GM12878 (cell line): ENCODE data around the gene CTBP1. TPM values are rescaled to one million over a fixed set of nuclear protein-coding genes. Genes with fewer than 3 reads are reported as not detected.

ENCODE experiments used
- ATAC-seq: fragments of 200-7000 bp; cut with Tn5 transposase; 3 replicates; pipeline ENCODE4 v1.9.1; 2020; ENCODE audit warnings: mild to moderate bottlenecking, moderate library complexity
- BruUV-seq: library from RNA; stranded (reverse); fragments of 400-500 nt; replicated peaks from 2 replicates; lab custom pipeline; 2021; lab: Mats Ljungman, UMichigan
- CTCF ChIA-PET: fragments of 300-600 bp; sonication (Branson Sonifier 250); formaldehyde crosslinking; extraction: SDS; loops from one replicate; lab custom pipeline; 2021; ENCODE audit warnings: inconsistent platforms; lab: Yijun Ruan, JAX
- POLR2A ChIA-PET: fragments of 350-600 bp; formaldehyde crosslinking; extraction: SDS; loops from one replicate; lab custom pipeline; 2021; ENCODE audit warnings: inconsistent platforms; lab: Charles Lee
- RAD21 ChIA-PET: fragments of 300-600 bp; sonication (Branson Sonifier 250); formaldehyde crosslinking; loops from one replicate; lab custom pipeline; 2023; ENCODE audit warnings: antibody characterized with exemption; ENCODE audit not compliant: unreplicated experiment; lab: Charles Lee
- SMC1A ChIA-PET: fragments of 300-600 bp; sonication (Branson Sonifier 250); formaldehyde crosslinking; loops from one replicate; lab custom pipeline; 2023; ENCODE audit not compliant: unreplicated experiment, uncharacterized antibody; lab: Charles Lee
- DNase-seq: peaks from one replicate; pipeline ENCODE4 v3.0.0-alpha.2; 2011; ENCODE audit warnings: low read depth, low spot score
- FAIRE-seq: peaks from 3 replicates; lab custom pipeline; 2011; peaks lifted over from hg19 to GRCh38; lab: Jason Lieb, UNC
- H2AFZ ChIP-seq: 2 replicates; pipeline ENCODE4 v1.6.0; 2011; ENCODE audit warnings: low read depth, low read length, control low read depth; ENCODE audit not compliant: control insufficient read depth
- H3K27ac ChIP-seq: 2 replicates; pipeline ENCODE4 v1.5.1; 2011; ENCODE audit warnings: control low read depth; ENCODE audit not compliant: control insufficient read depth, insufficient read depth
- H3K27me3 ChIP-seq, 2 experiments: replicated peaks in 1 of 2; 2 replicates each; pipeline versions ENCODE4 v1.6.0 to v1.6.1; 2011; ENCODE audit warnings: low read length in 1 of 2; ENCODE audit not compliant: control insufficient read depth in 2 of 2, insufficient read depth in 2 of 2
- H3K36me3 ChIP-seq, 2 experiments: 2 replicates each; pipeline ENCODE4 v1.5.1; 2011; ENCODE audit warnings: low read length in 1 of 2; ENCODE audit not compliant: control insufficient read depth in 2 of 2, insufficient read depth in 2 of 2
- H3K4me1 ChIP-seq: 2 replicates; pipeline ENCODE4 v1.6.1; 2011; ENCODE audit warnings: mild to moderate bottlenecking, low read length, moderate library complexity, mixed read lengths; ENCODE audit not compliant: control insufficient read depth, insufficient read depth
- H3K4me2 ChIP-seq: 2 replicates; pipeline ENCODE4 v1.6.0; 2011; ENCODE audit warnings: control low read depth; ENCODE audit not compliant: control insufficient read depth, insufficient read depth
- H3K4me3 ChIP-seq: fragments of 200-600 bp; sonication (generic); 2 replicates; pipeline ENCODE4 v1.5.1; 2016
- H3K79me2 ChIP-seq: 2 replicates; pipeline ENCODE4 v1.6.0; 2011; ENCODE audit warnings: low read length; ENCODE audit not compliant: control insufficient read depth, insufficient read depth
- H3K9ac ChIP-seq: 2 replicates; pipeline ENCODE4 v1.8.0; 2011; ENCODE audit warnings: low read length, control low read depth, mixed read lengths; ENCODE audit not compliant: control insufficient read depth, insufficient read depth
- H3K9me3 ChIP-seq: replicated peaks from 3 replicates; pipeline ENCODE4 v1.5.1; 2011; ENCODE audit warnings: mild to moderate bottlenecking, low read length; ENCODE audit not compliant: control insufficient read depth, insufficient read depth
- H4K20me1 ChIP-seq: 2 replicates; pipeline ENCODE4 v1.6.0; 2011; ENCODE audit not compliant: control insufficient read depth, insufficient read depth
- CBX3 ChIP-seq: fragments of 200-600 bp; sonication (generic); IDR thresholded peaks from 2 replicates; pipeline ENCODE4 v1.6.1; 2016; ENCODE audit warnings: low read depth, borderline replicate concordance
- EP300 ChIP-seq, 2 experiments: fragments of 150-350 bp in 1 of 2; IDR thresholded peaks; 2 replicates each; pipeline ENCODE4 v1.6.1; 2011 to 2012; ENCODE audit warnings: low read depth in 2 of 2, low read length in 2 of 2, borderline replicate concordance in 1 of 2, improper control_type of control experiment in 1 of 2, inconsistent platforms in 1 of 2; ENCODE audit not compliant: control insufficient read depth in 1 of 2
- HSF1 ChIP-seq: fragments of 150-350 bp; IDR thresholded peaks from 2 replicates; pipeline ENCODE4 v1.6.1; 2014; ENCODE audit warnings: mild to moderate bottlenecking, low read depth, low read length
- IKZF1 ChIP-seq: fragments of 450-650 bp; conservative IDR thresholded peaks from 2 replicates; pipeline ENCODE4 v1.6.1; 2017; ENCODE audit warnings: antibody characterized with exemption, mild to moderate bottlenecking
- MAX ChIP-seq: IDR thresholded peaks from 2 replicates; pipeline ENCODE4 v1.6.1; 2012; ENCODE audit warnings: low read depth, low read length, improper control_type of control experiment
- NFYA ChIP-seq: IDR thresholded peaks from 2 replicates; pipeline ENCODE4 v1.6.1; 2011; ENCODE audit warnings: low read depth, mild to moderate bottlenecking, low read length, improper control_type of control experiment, borderline replicate concordance
- NFYB ChIP-seq: IDR thresholded peaks from 2 replicates; pipeline ENCODE4 v1.6.1; 2011; ENCODE audit warnings: low read depth, mild to moderate bottlenecking, low read length, improper control_type of control experiment, moderate library complexity; ENCODE audit not compliant: insufficient read depth
- SPI1 ChIP-seq: IDR thresholded peaks from 2 replicates; pipeline ENCODE4 v1.6.1; 2011; ENCODE audit warnings: low read depth, mild to moderate bottlenecking, low read length, moderate library complexity, borderline replicate concordance; ENCODE audit not compliant: insufficient read depth
- USF1 ChIP-seq: IDR thresholded peaks from 2 replicates; pipeline ENCODE4 v1.6.1; 2011; ENCODE audit warnings: borderline replicate concordance, low read depth, mild to moderate bottlenecking, moderate library complexity, mixed read lengths, low read length; ENCODE audit not compliant: insufficient read depth; ENCODE audit errors: extremely low read length
- WRNIP1 ChIP-seq: IDR thresholded peaks from 2 replicates; pipeline ENCODE4 v1.6.1; 2011; ENCODE audit warnings: low read depth, low read length, improper control_type of control experiment, borderline replicate concordance
- ZBED1 ChIP-seq: IDR thresholded peaks from 2 replicates; pipeline ENCODE4 v1.6.1; 2016; ENCODE audit warnings: borderline replicate concordance
- ZNF207 ChIP-seq: fragments of 450-650 bp; IDR thresholded peaks from 2 replicates; pipeline ENCODE4 v1.6.1; 2014; ENCODE audit warnings: antibody characterized with exemption, mild to moderate bottlenecking, borderline replicate concordance
- WGBS: methylation state at CpG from one replicate; pipeline ENCODE4 v1.1.6; 2016; ENCODE audit warnings: low lambda C conversion rate; ENCODE audit not compliant: insufficient replicate concordance, insufficient coverage; ENCODE audit errors: missing lambda C conversion rate; 5-methylcytosine and 5-hydroxymethylcytosine counted together
- in situ Hi-C: fragments of 300-500 bp; cut with MboI; formaldehyde crosslinking; loops from 9 replicates; pipeline ENCODE4 v1.14.3; 2018; ENCODE audit warnings: mixed read lengths
- intact Hi-C: fragments of 100-400 bp; cut with micrococcal nuclease; formaldehyde crosslinking; loops from one replicate; pipeline ENCODE4 v1.14.2; 2022; ENCODE audit not compliant: unreplicated experiment
- polyA plus RNA-seq, 11 experiments: library from polyadenylated mRNA; depleted of rRNA in 4 of 11; unstranded in 6 of 11; stranded (reverse) in 5 of 11; fragments of >200 nt; fragmentation: Nextera tagmentation in 4 of 11; fragmentation: Illumina TruSeq in 1 of 11; extraction: Ambion mirVana in 4 of 11; extraction: Trizol in 1 of 11; gene quantifications; 1 replicate in 1 of 11; 2 replicates in 10 of 11; pipeline versions ENCODE4 v1.2.1 to v1.2.3, GENCODE V29; 2011 to 2016; ENCODE audit warnings: inconsistent platforms in 2 of 11, missing spikeins in 2 of 11, low read depth in 1 of 11
- total RNA-seq, 4 experiments: library from RNA; depleted of rRNA in 3 of 4; stranded (reverse); fragments of >200 nt in 3 of 4; fragmentation: Illumina TruSeq in 1 of 4; extraction: Trizol in 1 of 4; gene quantifications; 2 replicates each; pipeline versions ENCODE4 v1.2.1 to v1.2.3, GENCODE V29; 2013 to 2021

CTBP1 gene
- total and polyA plus RNA-seq, 10 of the 15 experiments (the other 5 are each of a cell fraction or from before 2014, with no cell fraction given), result 7.4 to 182 (median 63.1) TPM

GRCh38 chr4:1172971-1173757 lies 75.8 kb downstream of the CTBP1 start:
- Histone ChIP-seq H3K27ac (no peak overlapping the region), H3K4me1 (peaks cover 9% of the 10 kb centered on the region), H3K9ac (no peak overlapping the region), H2AFZ (no peak overlapping the region), H4K20me1 (no peaks in the 10 kb centered on the region), H3K4me3 (no peak overlapping the region), H3K27me3 (peaks cover 0 to 9% of the 10 kb centered on the region in 2 experiments; a peak in 2 of 4 replicates), H3K79me2 (no peaks in the 10 kb centered on the region), H3K36me3 (no peaks in the 10 kb centered on the region), H3K4me2 (no peak overlapping the region), H3K9me3 (no peaks in the 10 kb centered on the region; the same call in 2 of the 3 replicates)
- ChIA-PET SMC1A (no interaction called here), CTCF (interaction anchor here (1.4 kb wide), 1 partner anchor 94 kb away, joined by 4 read pairs; no protein-coding TSS in a partner anchor), RAD21 (no interaction called here), POLR2A (interaction anchor here (0.5 to 1.4 kb wide), 2 partner anchors 11 to 17 kb away, joined by 3 read pairs; no protein-coding TSS in a partner anchor)
- no peak for ATAC-seq
- 75% methylated on average over 19 of the region's 20 CpGs for WGBS
- intact Hi-C loops, result no loop called here
- no peak for TF ChIP-seq NFYB
- no peak for TF ChIP-seq ZBED1
- TF ChIP-seq IKZF1, result no peak
- no peak for TF ChIP-seq USF1
- no peak for TF ChIP-seq WRNIP1
- TF ChIP-seq MAX, result no peak
- TF ChIP-seq HSF1, result no peak
- no peak for TF ChIP-seq CBX3
- TF ChIP-seq ZNF207, result no peak
- TF ChIP-seq NFYA, result no peak
- no peak for TF ChIP-seq EP300 (IDR thresholded peaks at IDR 0.05; ENCODE audit: borderline replicate concordance in 1 of 2, control insufficient read depth in 1 of 2, low read depth in 2 of 2, low read length in 2 of 2)
- no peak for TF ChIP-seq SPI1
- in situ Hi-C loops, result no loop called here
- BruUV-seq, result no TSS peak
- DNase-seq, result no peak
- no peak for FAIRE-seq
